RPMI7951 (cell line): ENCODE data around the gene GBGT1. TPM values are rescaled to one million over a fixed set of nuclear protein-coding genes. Genes with fewer than 3 reads are reported as not detected.
"Not testable (repeated sequence)": the region's sequence is repeated elsewhere in the genome, so short reads cannot be mapped to it uniquely, and the experiment has no call there.

Source experiments
- DNase-seq: peaks from one replicate; pipeline ENCODE4 v3.0.0-alpha.2; 2012; ENCODE audit warnings: low read depth
- total RNA-seq: library from RNA; depleted of rRNA; stranded (reverse); fragments of >200 nt; shearing (Covaris generic); gene quantifications from 2 replicates; pipeline ENCODE4 v1.2.3, GENCODE V29; 2014; rRNA removed

Gene GBGT1
- 0.59 and 1.3 TPM in 2 replicates for total RNA-seq

DNA sequence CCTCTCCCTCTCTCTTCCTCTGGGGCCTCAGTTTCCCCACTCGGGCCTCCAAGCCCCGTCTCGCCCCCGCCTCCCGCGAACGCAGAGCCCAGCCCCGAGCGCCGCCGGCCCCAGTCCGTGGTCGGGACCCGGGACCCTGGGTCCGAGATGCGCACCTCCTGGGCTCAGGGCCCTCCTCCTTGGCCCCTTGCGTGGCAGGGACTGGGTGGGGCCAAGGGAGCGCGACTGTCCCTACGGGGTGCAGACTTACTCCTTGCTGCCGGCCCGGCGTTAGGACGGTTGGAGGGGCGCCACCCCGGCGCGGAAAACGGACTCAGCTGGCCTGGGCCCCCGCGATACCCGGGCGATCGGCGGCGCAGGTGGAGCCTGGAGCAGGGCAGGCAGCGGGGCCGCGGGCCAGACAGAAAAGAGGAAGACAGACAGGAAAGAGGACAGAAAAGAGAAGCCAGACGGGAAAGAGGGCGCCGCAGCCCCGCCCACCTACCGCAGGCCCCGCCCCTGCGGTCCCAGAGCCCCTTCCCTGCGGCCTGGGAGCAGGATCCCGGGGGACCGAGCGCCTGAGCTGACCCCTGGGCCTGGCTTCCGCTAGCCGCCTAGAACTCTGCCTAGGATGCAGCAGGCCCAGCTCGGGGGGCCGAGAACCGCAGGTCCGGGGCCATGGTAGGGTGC lies at the start of gene GBGT1:
GBGT1 (minus strand) TSS at position 411 of the 669 bp plus-strand sequence. CDS start 1,502 bp downstream, outside the sequence.
- DNase-seq = peak; percentile 14

DNA sequence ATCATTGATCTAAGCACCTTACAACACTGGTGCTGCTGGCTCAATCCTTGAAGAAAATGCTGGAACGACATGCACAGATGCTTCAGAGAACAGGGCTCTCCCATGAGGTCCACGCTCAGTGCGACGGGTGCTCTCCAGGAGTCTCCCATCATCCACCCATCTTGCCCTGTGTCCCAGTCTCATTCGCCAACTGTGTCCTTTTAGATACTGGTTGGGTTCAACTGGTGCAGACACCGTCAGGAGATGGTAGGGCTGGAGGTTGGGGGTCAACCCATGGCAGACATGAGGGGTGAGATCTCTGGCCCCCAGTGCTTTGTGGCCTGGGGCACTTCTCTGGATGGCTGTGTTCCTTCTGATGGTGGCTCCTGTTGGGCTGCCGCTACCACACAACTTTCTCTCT lies 46.9 kb upstream of the GBGT1 start:
- no peak for DNase-seq

DNA sequence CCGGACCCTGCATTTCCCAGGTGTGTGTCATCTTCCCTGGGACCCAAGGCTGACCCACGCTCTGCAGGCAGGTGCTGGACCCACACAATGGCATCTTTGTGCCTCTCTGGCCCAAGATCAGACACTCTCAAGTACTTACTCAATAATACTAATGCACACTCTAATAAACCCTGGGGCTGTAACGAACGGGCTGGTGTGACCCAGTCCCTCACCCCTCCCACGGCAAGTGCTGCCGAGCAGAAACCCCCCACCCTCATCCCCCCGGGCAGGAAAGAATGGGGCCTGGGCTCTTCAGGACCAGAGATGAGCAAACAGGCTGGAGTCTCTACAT lies 46.5 kb upstream of the GBGT1 start:
- DNase-seq = no peak

DNA sequence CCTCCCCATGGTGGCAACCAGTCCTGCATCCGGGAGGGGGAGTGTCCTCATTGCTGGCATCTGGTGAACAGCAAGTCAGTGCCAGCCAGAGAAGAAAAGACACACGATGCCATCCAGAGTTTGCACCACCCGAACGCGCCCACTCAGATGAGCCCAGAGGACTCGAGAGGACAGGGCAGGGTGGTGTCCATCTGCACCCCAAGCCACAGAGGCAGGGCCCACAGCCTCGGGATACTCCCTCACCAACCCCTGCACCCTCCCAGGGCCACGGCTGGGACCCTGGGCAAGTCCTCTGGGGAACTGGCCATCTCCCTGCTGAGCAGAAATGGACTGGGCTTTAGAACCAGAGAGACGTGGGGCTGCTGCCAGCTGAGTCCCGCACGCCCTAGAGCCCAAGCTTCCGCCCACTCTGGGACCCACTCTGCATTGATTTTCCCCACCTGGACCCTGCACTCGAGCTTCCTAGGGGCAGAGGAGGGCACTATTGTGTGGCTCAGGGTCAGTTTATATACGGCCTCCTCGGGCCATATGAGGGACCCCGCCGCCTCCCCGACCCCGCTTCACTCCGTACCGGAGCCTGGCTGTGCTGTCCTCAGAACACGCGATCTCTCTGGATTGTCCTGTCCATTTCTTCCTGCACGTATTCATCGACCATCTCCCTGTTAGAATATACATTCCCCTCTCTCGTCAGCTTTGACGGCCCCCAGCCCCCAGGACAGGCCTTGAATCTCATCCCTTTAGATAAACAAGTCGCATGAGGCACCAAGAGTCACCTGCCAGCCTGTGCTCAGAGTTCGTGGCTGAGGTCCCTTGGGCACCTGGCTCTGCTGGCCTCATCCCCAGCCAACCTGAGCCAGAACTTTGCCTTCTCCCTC lies 45.9 kb upstream of the GBGT1 start:
- not testable (repeated sequence) for DNase-seq

DNA sequence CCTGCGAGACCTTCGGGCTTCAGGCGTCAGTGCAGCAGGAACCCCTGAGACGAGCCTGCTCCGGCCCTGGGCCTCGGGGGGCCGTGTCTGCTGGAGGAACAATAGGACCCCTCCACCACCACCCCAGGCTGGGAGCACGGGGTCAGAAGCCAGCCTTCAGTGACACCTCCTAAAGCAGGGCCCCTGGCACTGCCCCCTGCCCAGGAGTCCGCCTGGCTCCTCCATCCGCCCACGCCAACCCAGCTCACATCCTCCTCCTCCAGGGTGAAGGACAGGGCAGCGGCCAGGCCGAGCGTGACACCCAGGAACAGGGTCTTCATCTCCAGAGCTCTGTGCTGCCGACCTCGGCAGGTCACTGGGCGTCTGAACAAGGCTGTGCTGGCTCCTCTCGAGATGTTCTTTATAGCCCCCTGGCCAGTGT lies 45.2 kb upstream of the GBGT1 start, which contains the start of gene OBP2B:
OBP2B (minus strand) TSS at position 371 of the 421 bp plus-strand sequence; CDS start at position 320, 51 bp downstream.
- not testable (repeated sequence) for DNase-seq

DNA sequence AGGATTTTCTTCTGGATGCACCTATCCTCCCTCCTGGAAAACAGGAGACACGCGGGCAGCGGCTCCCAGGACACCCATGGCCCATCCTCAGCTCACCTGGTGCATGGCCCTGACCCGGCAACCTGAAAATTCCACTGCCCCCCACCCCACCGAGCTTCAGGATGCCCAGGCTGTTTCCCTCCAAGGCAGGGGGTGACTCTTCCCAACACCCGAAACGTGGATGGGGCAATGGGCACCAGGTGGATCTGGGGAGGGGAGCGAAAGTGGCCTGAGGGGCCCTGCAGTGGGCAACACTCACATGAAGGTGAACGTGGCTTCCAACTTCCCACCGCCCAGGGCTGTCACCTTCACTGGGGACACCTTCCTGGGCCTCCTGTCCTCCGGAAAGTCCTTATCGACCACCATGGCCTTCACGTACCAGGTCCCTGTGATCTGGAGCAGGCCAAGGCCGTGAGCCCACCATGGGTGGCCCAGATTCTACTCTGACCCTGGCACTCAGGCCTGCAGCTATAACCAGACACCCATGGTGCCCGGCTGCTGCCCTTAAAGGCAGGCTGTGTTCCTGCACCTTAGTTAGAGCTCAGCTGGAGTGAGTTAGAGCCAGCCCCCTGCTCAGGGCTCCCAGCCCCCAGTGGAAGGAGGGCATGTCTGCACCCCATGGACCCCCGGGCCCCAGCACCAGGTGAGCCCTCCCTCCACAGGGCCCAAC lies 44.6 kb upstream of the GBGT1 start:
- DNase-seq = not testable (repeated sequence)

DNA sequence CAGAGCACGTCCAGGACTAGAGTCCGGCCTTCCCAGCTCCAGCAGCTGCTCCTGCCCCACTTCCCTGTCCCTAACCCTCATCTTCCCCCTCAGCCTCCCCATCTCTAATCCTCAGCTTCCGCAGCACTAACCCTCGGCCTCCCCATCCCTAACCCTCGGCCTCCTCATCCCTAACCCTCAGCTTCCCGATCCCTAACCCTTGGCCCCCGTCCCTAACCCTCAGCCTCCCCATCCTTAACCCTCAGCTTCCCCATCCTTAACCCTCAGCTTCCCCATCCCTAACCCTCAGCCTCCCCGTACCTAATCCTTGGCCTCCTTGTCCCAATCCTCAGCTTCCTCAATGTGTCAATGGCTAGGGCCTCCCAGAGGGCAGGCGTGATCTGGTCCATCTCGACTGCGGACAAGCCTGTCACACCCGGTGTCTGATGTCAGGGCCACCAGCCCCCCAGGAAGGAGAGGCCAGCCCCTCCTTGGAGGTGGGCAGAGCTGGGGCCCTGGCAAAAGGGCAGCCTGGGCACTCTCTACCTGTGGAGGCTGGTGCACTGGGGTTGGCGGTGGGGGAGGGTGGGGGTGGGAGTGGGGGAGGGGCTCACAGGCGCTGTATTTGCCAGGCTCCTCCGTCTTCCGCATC lies 43.9 kb upstream of the GBGT1 start:
- DNase-seq = no peak

DNA sequence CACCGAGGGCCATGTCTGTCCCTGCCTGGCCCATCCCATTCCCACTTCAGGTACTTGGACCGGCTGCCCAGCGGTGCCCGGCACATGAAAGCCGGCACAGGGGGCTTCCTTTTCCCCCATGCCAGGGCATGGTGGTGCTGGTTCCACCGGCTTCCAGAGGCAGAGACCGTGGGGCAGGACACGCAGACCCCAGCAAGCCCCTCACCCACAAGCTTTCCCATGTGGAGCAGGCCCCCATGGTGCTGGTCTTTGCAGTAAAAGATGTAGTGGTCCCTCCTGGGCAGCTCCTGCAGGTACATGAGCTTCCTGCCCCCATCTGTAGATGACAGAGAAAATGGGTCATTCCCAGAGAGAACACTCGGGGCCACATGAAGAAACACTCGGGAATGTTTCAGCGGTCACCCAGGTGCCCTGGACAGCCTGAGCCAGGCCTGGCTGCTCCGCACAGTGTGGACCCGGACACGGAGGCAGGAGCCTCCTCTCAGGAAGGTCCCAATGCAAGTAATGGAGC lies 43.4 kb upstream of the GBGT1 start:
- no peak for DNase-seq

DNA sequence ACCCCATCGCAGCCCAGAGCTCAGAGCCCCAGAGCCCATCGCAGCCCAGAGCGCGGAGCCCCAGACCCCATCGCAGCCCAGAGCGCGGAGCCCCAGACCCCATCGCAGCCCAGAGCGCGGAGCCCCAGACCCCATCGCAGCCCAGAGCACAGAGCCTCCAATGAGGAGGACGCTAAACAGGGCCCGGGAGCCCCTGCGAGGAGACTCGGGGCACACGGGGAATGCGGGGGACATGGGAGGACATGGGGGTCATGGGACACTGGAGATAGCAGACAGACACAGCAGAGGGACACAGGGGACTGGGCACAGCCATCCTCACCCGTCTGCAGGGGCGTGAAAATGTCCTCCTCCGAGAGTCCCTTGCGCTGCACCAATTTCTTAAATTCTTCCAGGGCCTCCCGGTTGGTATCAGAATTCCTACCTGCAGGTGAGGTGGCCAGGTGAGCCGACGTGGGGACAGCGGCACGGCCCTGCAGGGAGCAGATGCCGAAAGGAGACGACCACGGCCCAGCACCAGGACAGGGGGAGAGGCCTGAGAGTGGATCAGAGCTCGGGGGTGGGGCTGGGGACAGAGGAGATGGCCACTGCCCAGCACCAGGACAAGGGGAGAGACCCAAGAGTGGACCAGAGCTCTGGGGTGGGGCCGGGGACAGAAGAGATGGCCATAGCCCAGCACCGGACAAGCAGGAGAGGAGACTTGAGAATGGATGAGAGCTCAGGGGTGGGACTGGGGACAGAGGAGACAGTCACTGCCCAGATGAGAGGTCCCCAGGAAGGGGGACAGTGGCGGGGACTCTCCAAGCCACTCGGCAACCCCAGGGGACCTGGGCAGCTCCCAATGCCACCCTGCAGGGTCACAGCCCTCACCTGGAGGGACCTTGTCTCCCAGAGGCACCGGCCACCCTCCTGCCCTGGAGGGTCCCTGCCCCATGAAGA lies 42.5 kb upstream of the GBGT1 start:
- DNase-seq = no peak

DNA sequence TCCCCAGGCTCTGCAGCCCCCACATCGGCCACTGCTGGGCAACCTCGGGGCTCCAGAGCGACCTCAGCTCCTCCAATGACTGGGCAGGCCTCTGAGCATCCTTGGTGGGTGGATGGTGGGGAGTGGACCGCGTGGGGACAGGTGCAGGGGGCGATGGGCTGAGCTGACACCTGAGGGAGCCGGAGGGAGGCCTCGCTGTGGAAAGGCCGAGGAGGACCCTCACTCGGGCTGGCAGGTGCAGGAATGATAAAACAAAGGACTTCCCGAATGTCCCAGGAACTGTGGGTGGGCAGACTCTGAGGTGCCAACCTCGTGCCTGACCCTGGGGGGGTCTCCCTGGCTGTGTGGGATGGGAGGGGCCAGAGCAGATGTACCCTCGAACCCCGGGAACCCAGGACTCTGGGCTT lies 41.8 kb upstream of the GBGT1 start:
- not testable (repeated sequence) for DNase-seq

DNA sequence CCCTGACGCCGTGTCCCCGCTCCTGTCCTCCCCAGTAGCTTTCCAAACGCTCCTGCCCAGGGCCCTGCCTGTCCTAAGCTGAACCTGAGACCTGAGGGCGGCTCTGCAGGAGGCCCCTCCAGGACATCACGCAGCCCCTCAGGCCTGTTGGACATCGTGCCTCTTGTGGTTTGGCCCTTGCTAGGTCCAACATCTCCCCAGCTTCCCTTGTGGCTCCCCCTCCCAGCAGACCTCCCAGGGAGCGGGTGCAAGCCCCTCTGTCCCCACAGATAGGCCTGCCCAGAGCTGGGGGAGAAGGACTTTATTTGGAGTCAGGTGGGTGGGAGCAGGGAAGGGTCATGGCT lies 41.3 kb upstream of the GBGT1 start:
- DNase-seq = no peak

DNA sequence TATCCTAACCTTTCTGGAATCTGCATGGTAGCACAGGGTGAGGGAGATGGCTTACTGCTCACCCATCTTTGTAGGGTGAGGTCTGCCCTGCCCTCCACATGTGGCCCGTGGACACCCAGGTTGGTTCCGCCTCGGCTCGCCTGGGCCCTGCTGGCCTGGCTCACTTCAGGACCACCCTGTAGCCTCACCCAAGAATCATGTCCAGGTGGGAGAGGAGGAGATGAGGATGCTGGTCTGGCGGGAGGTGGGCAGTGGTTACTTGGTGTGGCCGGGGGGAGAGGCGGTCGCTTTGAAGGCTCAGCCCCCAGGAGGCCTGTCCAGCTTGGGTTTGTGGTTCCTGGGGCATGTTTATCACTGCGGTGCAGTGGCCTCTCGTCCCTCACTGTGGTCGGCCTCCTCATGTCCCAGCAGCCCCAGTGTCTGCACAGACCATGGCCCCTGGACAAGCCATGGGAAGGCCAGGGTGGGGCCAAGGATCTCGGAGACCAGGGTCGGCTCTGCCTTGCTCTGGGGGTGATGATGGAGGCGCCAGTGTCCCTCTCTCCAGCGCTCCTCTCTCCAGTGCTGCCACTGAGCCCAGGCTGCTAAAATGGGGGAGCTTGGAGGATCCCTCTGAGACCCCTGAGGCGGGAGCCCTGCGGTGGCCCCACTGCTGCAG lies 40.8 kb upstream of the GBGT1 start:
- DNase-seq = no peak

DNA sequence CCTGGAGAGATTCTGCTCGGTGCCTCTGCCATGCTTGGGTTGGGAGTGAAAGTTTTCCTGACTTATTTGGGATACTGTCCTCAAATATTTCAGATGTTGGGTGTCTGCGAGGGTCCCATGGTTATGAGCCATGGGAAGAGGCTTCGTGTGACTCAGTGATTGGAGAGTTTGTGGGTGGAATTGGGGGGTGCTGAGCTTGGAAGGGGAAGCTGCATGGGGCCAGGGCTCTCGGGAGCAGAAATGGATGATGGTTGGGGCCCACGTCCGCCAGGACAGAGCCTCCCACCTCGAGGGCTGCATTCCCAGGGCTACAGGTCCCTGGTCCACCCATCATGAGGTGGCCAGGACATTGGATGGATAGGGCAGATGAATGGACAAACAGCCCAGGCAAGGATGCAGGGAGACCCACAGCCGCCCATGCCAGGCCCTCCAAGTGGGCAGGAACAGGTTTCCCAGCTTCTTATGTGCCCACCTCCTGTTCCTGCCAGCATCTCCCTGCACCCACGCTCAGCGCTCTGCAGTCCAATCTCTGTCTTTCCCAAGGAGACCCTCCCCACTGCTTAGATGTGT lies 39.9 kb upstream of the GBGT1 start:
- DNase-seq = no peak

DNA sequence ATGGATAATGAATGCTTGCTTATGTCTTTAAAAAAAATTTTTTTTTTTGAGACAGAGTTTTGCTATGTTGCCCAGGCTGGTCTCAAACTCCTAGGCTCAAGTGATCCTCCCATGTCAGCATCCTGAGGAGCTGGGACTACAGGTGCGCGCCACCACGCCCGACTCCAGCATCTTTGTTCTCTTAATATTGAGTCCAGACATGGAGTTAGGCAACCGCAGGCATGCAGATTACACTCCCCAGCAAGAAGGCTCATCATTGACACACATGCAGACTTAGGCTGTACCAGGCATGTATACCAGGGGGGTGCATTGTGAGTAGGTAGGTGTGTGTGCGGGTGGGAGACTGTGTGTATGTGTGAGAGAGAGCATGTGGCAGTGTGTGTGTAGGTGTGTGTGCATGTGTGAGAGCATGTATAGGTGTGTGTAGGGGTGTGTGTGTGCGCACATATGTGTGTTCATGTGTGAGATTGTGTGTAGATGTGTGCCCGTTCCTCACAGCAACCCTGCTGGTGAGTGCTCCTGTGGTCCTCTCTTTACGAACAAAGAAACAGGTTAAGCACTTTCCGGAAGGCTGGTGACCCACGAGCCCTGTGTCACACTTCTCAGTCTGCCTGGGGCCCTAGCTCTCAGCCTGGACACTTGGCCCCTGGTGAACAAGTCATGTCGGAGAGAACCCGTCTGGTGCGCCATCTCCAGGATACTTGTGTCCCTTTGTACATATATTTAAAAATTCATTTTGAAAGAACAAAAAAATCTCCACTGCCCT lies 39.2 kb upstream of the GBGT1 start:
- no peak for DNase-seq

DNA sequence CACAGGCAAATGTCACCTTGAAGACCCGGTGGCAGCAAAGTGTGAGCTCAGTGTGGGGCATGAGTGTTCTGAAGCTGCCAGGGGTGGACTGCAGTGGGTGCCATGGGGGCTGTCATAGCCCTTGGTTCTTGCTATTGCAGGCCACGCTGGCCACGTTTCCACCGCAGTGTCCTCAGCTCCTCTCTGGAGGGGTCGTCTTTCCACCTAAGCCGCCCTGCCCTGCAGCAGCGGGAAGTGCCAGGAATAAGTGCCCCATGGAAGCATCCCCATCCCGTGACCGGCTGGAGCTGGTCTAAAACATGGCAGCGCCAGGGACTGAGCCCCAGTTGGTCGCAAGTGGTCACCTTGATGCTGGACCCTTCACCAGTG lies 38.4 kb upstream of the GBGT1 start:
- no peak for DNase-seq

DNA sequence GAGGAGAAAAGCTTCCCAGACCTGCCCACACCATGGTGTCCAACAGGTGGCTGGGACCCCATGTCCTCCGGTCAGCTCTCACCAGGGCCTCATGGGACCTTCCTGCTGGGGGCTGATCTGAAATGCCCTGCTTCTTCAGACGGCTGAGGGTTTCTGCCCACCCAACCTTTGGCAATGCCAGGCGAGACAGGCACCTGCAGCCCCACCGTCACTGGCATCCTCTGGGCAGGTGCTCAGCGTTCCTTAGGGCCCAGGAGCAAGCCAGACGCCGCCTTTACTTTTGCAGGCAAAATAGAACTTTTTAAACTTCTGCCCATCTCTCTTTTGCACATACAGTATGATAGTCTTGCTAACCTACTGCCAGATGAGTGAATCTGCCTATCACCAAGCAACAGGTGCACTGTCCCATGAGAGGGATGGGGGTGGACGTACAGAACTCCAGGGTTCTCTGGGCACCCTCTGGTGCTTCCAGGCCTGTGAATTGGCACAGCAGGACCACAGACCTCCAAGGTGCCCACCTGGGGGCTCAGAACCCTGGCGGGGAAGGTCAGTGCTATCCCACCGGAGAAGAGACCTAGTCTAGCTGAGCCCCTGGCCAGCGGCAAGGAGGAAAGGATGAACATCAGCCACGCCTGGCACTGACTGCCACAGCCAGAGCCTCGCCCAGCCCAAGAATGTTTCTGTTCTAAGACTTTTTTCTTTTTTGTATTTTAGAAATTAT lies 37.9 kb upstream of the GBGT1 start:
- no peak for DNase-seq

DNA sequence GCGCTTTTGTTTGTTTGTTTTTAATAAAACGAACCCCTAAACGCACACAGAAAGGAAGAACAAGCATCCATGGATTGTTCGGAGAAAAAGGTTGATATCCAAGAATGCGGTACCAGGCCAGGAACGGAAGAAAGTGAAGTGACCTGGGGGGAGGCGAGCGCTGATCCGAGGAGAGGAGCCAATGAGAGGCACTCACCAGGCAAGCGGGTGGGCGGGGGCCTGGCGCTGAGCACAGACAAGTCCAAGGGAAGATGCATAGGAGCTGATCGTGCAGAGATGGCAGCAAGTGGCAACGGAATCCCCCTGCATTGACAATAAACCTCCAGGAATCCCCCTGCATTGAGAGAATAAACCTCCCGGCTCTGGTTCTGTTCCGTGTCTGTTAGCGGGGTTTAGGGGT lies 36.9 kb upstream of the GBGT1 start:
- DNase-seq = no peak

DNA sequence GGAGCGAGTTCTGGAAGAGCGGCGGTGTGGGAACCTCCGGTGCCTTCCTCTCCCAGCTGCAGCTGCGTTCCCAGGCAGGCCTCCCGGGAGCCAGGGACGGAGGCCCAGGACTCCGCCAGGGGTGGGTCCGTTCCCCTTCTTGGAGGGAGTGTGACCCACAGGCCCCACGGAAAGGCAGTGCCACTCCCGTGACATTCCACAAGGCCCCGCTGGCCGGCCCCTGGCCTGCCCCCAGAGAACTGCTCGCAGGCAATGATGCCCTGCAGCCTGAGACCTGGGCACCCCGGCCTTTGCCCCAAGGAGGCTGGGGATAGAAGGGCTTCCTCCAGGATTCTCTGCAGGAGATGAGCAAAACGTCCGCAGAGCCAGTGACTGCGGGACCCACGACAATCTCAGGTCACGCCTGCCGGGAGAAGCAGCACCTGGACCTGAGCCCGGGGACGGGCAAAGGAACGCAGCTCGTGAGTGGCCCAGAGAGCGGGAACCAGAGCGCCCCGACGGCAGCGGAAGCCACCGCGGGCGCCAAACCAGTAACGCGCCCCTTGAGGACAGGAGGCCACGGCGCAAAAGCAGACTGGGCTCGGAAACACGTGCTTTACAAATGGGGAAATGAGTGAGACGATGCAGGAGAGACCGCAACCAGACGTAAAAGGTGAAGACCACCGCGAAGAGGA lies 36.1 kb upstream of the GBGT1 start:
- no peak for DNase-seq
